Testis (tissue), 3 donors: ENCODE data around the gene GRIK4. TPM values are rescaled to one million over a fixed set of nuclear protein-coding genes. Genes with fewer than 3 reads are reported as not detected.

Experiments
- DNase-seq: peaks from one replicate; pipeline ENCODE4 v3.0.0-alpha.2; 2019
- H3K27ac ChIP-seq, 2 donors: fragments of 200-600 bp; sonication (generic); one replicate each; pipeline ENCODE4 v1.5.1; 2019
- H3K27me3 ChIP-seq: fragments of 200-600 bp; sonication (generic); one replicate; pipeline ENCODE4 v1.5.1; 2019
- H3K36me3 ChIP-seq: fragments of 200-600 bp; sonication (generic); one replicate; pipeline ENCODE4 v1.5.1; 2017; ENCODE audit warnings: low read depth; ENCODE audit errors: missing control alignments
- H3K4me1 ChIP-seq: fragments of 200-600 bp; sonication (generic); one replicate; pipeline ENCODE4 v1.5.1; 2019
- H3K4me3 ChIP-seq, 2 donors: fragments of 200-600 bp; sonication (generic); one replicate each; pipeline ENCODE4 v1.5.1; 2017 to 2019
- H3K9me3 ChIP-seq: fragments of 200-600 bp; sonication (generic); one replicate; pipeline ENCODE4 v1.5.1; 2017
- POLR2A ChIP-seq: fragments of 450-650 bp; IDR thresholded peaks from one replicate; pipeline ENCODE4 v1.6.1; 2017; ENCODE audit warnings: antibody characterized with exemption, mild to moderate bottlenecking, moderate library complexity
- WGBS, 2 donors: methylation state at CpG; one replicate each; pipeline ENCODE4 v1.1.5; 2018; 5-methylcytosine and 5-hydroxymethylcytosine counted together
- intact Hi-C: fragments of 100-400 bp; cut with DNase I; formaldehyde crosslinking; loops from one replicate; pipeline ENCODE4 v1.15.1; 2023; ENCODE audit warnings: low total_unique reads
- polyA plus RNA-seq: library from polyadenylated mRNA; stranded (reverse); fragments of 350-450 nt; fragmentation: Illumina TruSeq; extraction: RNeasy Lipid Tissue Mini Kit (QIAGEN cat#74804); gene quantifications from one replicate; pipeline ENCODE4 v1.2.3, GENCODE V29; 2014; ENCODE audit warnings: low read depth, low replicate concordance; ENCODE audit not compliant: insufficient read depth
- total RNA-seq, 2 donors: library from RNA; depleted of rRNA; stranded (reverse); fragments of >200 nt; gene quantifications; one replicate each; pipeline ENCODE4 v1.2.3, GENCODE V29; 2016
- TF ChIP-seq, protein P1 (sequence below), 3 experiments: fragments of 450-650 bp in 2 of 3; fragments of 200-600 bp in 1 of 3; sonication (generic) in 1 of 3; IDR thresholded peaks; one replicate each; pipeline ENCODE4 v1.5.1; 2016 to 2019; ENCODE audit warnings: antibody characterized with exemption in 3 of 3, mild to moderate bottlenecking in 2 of 3, moderate library complexity in 1 of 3

The GRIK4 gene
- total and polyA plus RNA-seq, 3 donors from 2014 or later: 2.6 to 3.0 (median 2.6) TPM

DNA sequence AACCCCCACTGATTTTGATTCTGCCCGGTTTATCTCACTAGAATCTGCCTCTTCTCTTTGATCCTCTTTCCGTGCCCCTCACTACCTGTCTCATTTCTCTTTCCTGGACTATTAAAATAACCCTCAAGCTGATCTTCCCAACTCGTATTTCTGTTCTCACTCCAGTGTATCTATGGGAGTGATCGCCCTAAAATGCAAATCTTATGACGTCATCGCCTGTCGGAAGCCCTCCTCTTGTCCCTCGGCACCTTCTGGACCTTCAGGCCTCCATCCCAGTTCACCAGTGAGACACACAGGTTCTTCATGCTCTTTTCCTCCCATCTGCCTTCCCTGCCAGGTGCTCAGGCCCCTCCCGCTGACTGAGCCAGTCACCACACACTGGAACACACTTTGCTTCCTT, 277.8 kb downstream of the GRIK4 start:
- TF ChIP-seq, protein P1, sequence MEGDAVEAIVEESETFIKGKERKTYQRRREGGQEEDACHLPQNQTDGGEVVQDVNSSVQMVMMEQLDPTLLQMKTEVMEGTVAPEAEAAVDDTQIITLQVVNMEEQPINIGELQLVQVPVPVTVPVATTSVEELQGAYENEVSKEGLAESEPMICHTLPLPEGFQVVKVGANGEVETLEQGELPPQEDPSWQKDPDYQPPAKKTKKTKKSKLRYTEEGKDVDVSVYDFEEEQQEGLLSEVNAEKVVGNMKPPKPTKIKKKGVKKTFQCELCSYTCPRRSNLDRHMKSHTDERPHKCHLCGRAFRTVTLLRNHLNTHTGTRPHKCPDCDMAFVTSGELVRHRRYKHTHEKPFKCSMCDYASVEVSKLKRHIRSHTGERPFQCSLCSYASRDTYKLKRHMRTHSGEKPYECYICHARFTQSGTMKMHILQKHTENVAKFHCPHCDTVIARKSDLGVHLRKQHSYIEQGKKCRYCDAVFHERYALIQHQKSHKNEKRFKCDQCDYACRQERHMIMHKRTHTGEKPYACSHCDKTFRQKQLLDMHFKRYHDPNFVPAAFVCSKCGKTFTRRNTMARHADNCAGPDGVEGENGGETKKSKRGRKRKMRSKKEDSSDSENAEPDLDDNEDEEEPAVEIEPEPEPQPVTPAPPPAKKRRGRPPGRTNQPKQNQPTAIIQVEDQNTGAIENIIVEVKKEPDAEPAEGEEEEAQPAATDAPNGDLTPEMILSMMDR (IDR thresholded peaks at IDR 0.05): no peak
- TF ChIP-seq POLR2A: no peak
- no peaks in the 10 kb centered on the region for H3K36me3 ChIP-seq
- no peak overlapping the region for H3K27ac ChIP-seq
- H3K4me3 ChIP-seq: no peak overlapping the region
- H3K9me3 ChIP-seq: no peaks in the 10 kb centered on the region
- 81 to 82% methylated on average over 9 of the region's 9 CpGs for WGBS, 2 donors
- no peaks in the 10 kb centered on the region for H3K4me1 ChIP-seq
- no peak for DNase-seq
- intact Hi-C loops: no loop called here
- H3K27me3 ChIP-seq: no peaks in the 10 kb centered on the region

DNA sequence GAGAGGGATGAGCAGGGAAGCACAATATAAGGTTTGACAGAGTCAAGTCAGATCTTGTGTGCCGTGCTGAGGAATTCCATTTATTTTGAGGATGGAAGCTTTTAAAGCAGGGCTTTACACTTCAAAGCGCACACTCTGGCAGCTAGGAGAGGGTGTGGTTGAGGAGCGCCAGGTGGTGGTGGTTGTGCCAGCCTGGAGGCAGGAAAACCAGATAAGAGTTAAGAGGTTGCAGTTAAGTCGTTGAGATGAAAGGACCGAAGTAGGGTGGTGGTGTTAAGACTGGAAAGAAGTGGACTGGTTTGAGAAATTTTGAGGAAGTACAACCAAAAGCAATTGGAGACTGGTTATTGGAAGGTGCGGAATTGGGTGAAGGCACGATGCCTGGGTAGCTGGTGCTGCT, 280.8 kb downstream of the GRIK4 start:
- Histone ChIP-seq H3K4me1 (no peaks in the 10 kb centered on the region), H3K27me3 (no peaks in the 10 kb centered on the region), H3K4me3 (no peak overlapping the region), H3K27ac (no peak overlapping the region), H3K36me3 (no peaks in the 10 kb centered on the region), H3K9me3 (no peaks in the 10 kb centered on the region)
- intact Hi-C loops: no loop called here
- DNase-seq: no peak
- TF ChIP-seq POLR2A: no peak
- TF ChIP-seq, protein P1 (IDR thresholded peaks at IDR 0.05): no peak
- WGBS, 2 donors: 83 to 84% methylated on average over 7 of the region's 7 CpGs

DNA sequence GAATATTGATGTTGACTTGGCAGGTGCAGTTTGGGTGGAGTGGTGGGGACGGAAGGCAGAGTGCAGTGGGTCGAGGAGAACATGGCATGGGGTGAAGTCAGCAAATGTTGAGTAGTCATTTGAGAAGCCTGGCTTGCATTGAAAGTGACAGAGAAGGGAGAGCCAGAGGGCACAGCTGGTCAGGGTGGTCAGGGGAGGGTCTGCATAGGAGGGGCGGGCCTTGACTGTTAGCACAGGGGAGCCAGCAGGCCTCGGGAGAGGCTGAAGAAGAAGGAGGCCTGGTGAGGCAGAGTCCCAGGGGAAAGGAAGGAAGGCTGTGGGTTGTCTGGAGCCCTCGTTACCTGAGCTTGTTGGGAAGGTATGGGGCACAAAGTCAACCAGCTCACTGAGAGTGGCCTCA, 281.6 kb downstream of the GRIK4 start:
- H3K27ac ChIP-seq: no peak overlapping the region
- TF ChIP-seq, protein P1 (IDR thresholded peaks at IDR 0.05): no peak
- TF ChIP-seq POLR2A: no peak
- no peak overlapping the region for H3K4me3 ChIP-seq
- DNase-seq: no peak
- no peaks in the 10 kb centered on the region for H3K4me1 ChIP-seq
- H3K9me3 ChIP-seq: no peaks in the 10 kb centered on the region
- WGBS, 2 donors: 90 to 98% methylated on average over 5 of the region's 5 CpGs
- H3K36me3 ChIP-seq: no peaks in the 10 kb centered on the region
- intact Hi-C loops: no loop called here
- no peaks in the 10 kb centered on the region for H3K27me3 ChIP-seq

DNA sequence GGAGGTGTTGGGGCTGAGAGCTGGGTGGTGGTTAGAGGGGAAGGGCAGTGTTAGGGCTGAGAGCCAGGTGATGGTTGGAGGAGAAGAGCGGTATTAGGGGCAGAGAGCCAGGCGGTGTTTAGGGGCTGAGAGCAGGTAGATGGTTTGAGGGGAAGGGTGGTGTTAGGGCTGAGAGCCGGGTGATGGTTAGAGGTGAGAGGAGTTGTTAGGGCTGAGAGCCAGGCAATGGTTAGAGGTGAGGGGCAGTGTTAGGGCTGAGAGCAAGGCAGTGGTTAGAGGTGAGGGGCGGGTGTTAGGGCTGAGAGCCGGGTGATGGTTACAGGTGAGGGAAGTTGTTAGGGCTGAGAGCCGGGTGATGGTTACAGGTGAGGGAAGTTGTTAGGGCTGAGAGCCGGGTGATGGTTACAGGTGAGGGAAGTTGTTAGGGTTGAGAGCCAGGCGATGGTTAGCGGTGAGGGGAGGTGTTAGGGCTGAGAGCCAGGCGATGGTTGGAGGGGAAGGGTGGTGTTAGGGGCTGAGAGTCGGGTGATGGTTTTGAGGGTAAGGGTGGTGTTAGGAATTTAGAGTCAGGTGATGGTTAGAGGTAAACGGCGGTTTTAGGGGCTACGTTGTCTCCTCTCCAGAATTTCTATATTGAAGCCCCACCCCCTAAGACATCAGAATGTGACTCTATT, 282.4 kb downstream of the GRIK4 start:
- Histone ChIP-seq H3K4me1 (no peaks in the 10 kb centered on the region), H3K36me3 (no peaks in the 10 kb centered on the region), H3K27me3 (no peaks in the 10 kb centered on the region), H3K9me3 (no peaks in the 10 kb centered on the region), H3K4me3 (no peak overlapping the region), H3K27ac (no peak overlapping the region)
- intact Hi-C loops: no loop called here
- 82 to 91% methylated on average over 14 of the region's 14 CpGs for WGBS, 2 donors
- DNase-seq: no peak
- TF ChIP-seq, protein P1 (IDR thresholded peaks at IDR 0.05): no peak

DNA sequence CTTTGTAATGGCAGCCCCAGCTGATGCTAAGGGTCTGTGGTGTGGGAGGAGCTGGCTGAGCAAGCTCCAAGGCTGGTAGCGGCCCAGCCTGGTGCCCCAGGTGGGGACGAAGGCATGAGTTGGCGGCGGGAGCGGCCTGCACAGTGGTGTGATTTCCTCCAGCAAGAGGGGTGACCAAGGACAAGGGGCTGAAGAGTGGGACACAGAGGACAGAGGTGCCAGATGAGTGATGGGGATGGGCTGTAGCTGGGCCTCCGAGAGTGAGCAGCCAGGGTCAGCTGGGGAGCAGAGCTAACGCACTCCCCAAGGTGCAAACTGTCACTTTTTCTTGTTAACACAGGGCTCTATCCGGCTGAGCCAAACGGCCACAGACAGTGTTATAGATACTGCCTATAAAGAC, 283.2 kb downstream of the GRIK4 start:
- Histone ChIP-seq H3K27me3 (no peaks in the 10 kb centered on the region), H3K4me1 (no peaks in the 10 kb centered on the region), H3K4me3 (no peak overlapping the region), H3K36me3 (no peaks in the 10 kb centered on the region), H3K27ac (no peak overlapping the region), H3K9me3 (no peaks in the 10 kb centered on the region)
- intact Hi-C loops: no loop called here
- TF ChIP-seq, protein P1 (IDR thresholded peaks at IDR 0.05): no peak
- no peak for TF ChIP-seq POLR2A
- WGBS, 2 donors: 82 to 85% methylated on average over 9 of the region's 9 CpGs
- no peak for DNase-seq
